Lower leg skin (tissue), 4 donors: ENCODE measurements around the gene CARD11. TPM values are rescaled to one million over a fixed set of nuclear protein-coding genes. Genes with fewer than 3 reads are reported as not detected.

Experiments used
- DNase-seq, 2 donors: peaks; one replicate each; pipeline ENCODE4 v3.0.0-alpha.2; 2019; ENCODE audit warnings: low spot score in 2 of 2
- H3K4me3 ChIP-seq: fragments of 200-600 bp; sonication (generic); 2 replicates; pipeline ENCODE4 v1.5.1; 2017; ENCODE audit warnings: mild to moderate bottlenecking, low read depth; ENCODE audit not compliant: poor library complexity, severe bottlenecking
- POLR2A ChIP-seq, 2 donors: fragments of 450-650 bp; IDR thresholded peaks; one replicate each; pipeline ENCODE4 v1.6.1; 2016 to 2017; ENCODE audit warnings: antibody characterized with exemption in 2 of 2, mild to moderate bottlenecking in 1 of 2, moderate library complexity in 1 of 2
- WGBS, 2 donors: methylation state at CpG; one replicate each; pipeline ENCODE4 v1.1.5; 2018; 5-methylcytosine and 5-hydroxymethylcytosine counted together
- intact Hi-C: fragments of 100-400 bp; cut with DNase I; formaldehyde crosslinking; loops from one replicate; pipeline ENCODE4 v1.15.0; 2023; ENCODE audit warnings: low total_unique reads
- total RNA-seq, 4 donors: library from RNA; depleted of rRNA; stranded (reverse); fragments of >200 nt; gene quantifications; one replicate each; pipeline ENCODE4 v1.1.0, GENCODE V29; 2016
- TF ChIP-seq, protein P1 (sequence below), 3 donors: fragments of 450-650 bp; IDR thresholded peaks; one replicate each; pipeline ENCODE4 v1.5.1; 2016; ENCODE audit warnings: antibody characterized with exemption in 3 of 3, mild to moderate bottlenecking in 3 of 3, moderate library complexity in 2 of 3

The CARD11 gene
- total RNA-seq, 4 donors from 2014 or later = 0.17 to 0.68 TPM; not detected in 2

DNA sequence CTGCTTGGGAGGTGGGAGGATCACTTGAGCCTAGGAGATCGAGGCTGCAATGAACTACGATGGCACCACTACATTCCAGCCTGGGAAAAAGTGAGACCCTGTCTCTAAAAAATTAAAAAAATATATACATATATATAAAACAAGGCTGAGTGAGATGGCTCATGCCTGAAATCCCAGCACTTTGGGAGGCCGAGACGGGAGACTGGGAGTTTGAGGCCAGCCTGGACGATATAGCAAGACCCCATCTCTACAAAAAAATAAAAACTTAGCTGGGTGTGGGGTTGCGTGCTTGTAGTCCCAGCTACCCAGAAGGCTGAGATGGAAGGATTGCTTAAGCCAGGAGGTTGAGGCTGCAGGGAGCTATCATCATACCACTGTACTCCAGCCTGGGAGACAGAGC lies 87.6 kb downstream of the CARD11 start:
- intact Hi-C loops = no loop called here
- TF ChIP-seq, protein P1, sequence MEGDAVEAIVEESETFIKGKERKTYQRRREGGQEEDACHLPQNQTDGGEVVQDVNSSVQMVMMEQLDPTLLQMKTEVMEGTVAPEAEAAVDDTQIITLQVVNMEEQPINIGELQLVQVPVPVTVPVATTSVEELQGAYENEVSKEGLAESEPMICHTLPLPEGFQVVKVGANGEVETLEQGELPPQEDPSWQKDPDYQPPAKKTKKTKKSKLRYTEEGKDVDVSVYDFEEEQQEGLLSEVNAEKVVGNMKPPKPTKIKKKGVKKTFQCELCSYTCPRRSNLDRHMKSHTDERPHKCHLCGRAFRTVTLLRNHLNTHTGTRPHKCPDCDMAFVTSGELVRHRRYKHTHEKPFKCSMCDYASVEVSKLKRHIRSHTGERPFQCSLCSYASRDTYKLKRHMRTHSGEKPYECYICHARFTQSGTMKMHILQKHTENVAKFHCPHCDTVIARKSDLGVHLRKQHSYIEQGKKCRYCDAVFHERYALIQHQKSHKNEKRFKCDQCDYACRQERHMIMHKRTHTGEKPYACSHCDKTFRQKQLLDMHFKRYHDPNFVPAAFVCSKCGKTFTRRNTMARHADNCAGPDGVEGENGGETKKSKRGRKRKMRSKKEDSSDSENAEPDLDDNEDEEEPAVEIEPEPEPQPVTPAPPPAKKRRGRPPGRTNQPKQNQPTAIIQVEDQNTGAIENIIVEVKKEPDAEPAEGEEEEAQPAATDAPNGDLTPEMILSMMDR (IDR thresholded peaks at IDR 0.05) = no peak
- no peak for TF ChIP-seq POLR2A (IDR thresholded peaks at IDR 0.05)
- DNase-seq = peak in 1 of 2 donors; percentile 52
- WGBS, 2 donors = 87 to 88% methylated on average over 6 of the region's 6 CpGs
- H3K4me3 ChIP-seq = no peak overlapping the region

DNA sequence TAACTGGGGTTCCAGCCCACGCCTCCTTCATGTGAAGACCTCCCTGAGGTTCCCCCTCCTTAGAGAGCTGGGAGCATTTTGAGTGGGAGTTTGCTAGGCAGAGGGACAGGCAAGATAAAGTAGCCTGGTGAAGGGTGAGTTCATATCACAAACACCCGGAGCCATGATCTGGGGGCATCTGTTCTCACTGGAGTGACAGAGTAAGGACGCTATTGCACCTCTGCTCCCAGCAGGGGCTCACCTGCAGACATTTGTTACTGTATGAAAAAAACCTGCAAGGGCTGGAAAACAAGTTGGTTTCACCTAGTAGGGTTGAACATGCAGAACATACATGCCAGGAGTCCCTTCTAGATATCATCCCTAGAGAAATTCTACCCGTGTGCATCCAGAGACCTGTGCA lies 88.4 kb downstream of the CARD11 start:
- WGBS, 2 donors = 81 to 87% methylated on average over 4 of the region's 4 CpGs
- DNase-seq = peak in 1 of 2 donors; percentile 68
- TF ChIP-seq, protein P1 (IDR thresholded peaks at IDR 0.05) = no peak
- TF ChIP-seq POLR2A (IDR thresholded peaks at IDR 0.05) = no peak
- H3K4me3 ChIP-seq = no peak overlapping the region
- intact Hi-C loops = no loop called here

DNA sequence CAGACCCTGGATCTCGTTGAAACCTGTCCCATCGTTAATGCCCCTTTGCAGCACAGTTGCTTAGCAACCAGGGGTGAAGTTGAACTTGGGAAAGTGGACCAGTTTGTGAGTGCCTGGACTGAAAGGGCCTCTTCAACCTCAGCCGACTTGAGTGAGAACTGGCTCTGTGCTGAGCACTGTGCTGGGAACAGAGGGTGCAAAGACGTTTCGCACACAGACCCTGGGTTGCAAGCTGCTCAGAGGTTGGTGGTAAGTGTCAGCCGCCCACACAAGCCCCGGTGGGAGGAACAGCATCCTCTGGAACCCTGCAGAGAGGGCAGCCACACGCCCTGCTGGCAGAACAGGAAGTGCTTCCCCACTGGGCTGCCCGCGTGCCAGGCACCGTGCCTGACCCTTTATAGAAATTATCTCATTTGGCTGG lies 89.2 kb downstream of the CARD11 start:
- TF ChIP-seq, protein P1 (IDR thresholded peaks at IDR 0.05) = no peak
- no peak for TF ChIP-seq POLR2A (IDR thresholded peaks at IDR 0.05)
- intact Hi-C loops = no loop called here
- WGBS, 2 donors = 61 to 78% methylated on average over 10 of the region's 11 CpGs
- H3K4me3 ChIP-seq = no peak overlapping the region
- DNase-seq = peak in 1 of 2 donors; percentile 70

DNA sequence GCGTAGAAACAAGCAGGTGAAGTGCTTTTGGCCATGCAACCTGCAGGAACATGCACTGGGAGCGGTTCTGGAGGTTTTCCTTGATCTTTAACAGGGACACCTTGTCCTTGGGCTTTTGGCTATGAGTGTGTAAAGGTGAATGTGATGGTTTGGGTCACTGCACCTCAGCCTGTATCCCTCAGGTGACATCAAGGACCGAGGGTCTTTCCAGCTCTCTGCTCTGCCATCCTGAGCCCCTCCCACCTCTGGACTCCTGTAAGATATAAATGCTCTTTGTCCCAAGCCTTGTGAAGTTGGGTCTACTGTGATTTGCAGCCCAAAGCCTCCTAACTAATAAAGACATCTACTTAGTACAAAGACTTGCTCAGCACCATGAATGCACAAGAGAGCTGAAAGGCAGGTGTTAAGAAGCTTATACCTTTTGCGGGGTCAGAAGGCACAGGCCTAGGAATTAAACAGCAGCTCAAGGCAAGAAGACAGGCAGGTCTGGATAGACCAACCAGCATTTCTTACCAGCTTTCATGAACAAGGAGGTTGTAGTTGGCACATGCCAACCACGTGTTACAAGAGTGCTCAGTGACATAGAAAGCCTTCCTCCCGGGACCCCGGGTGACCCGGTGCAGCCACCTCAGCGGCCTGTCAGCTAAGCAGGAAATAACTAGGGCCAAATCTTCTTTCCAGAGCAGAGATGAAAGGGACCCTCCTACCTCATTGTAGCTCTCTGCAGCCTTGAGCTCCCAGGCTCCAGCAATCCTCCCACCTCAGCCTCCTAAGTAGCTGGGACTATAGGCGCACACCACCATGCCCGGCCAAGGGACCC lies 89.9 kb downstream of the CARD11 start:
- H3K4me3 ChIP-seq = no peak overlapping the region
- no peak for TF ChIP-seq POLR2A (IDR thresholded peaks at IDR 0.05)
- TF ChIP-seq, protein P1 (IDR thresholded peaks at IDR 0.05) = no peak
- DNase-seq = peak in 1 of 2 donors; percentile 63
- 61 to 73% methylated on average over 11 of the region's 11 CpGs for WGBS, 2 donors
- intact Hi-C loops = no loop called here

DNA sequence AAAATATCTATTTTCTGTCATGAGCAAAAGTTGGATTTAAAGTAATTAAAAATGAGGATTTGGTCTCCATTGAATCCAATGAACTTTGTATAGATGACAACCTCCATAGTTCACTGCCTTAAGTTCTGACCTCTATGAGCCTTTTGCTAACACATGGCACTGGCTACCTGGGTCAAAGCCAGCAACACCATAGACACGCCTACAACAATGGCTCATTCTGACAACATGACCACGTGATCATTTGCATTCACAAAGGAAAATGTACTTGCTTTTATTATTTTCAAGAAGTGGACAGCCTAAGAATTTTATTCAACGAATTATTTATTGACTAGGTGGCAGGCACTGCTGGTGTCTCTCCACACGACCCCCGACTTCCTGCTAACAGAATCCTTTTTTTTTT lies 90.6 kb downstream of the CARD11 start:
- no peak overlapping the region for H3K4me3 ChIP-seq
- TF ChIP-seq, protein P1 (IDR thresholded peaks at IDR 0.05) = no peak
- TF ChIP-seq POLR2A (IDR thresholded peaks at IDR 0.05) = no peak
- WGBS, 2 donors = 44 to 46% methylated on average over 5 of the region's 5 CpGs
- intact Hi-C loops = no loop called here
- no peak for DNase-seq
